ENCODE measurements around the gene HNRNPDL.

HNRNPDL gene

GRCh38 chr4:82402196-82402775 lies 28.0 kb downstream of the HNRNPDL start:
- Histone ChIP-seq H2BK120ac (ENCODE audit: insufficient read depth, low read length, poor library complexity) (no peak overlapping the region), H2AFZ (ENCODE audit: insufficient read depth, low read length, poor library complexity) (peak overlapping the region; percentile 23), H2AK5ac (ENCODE audit: low read length) (no peak overlapping the region), H3K4ac (ENCODE audit: low read depth, low read length) (no peak overlapping the region), H2BK12ac (ENCODE audit: low read length) (no peak overlapping the region), H4K12ac (ENCODE audit: low read depth, low read length) (no peak overlapping the region), H3K4me1 (ENCODE audit: control insufficient read depth in 1 of 2, insufficient read depth in 2 of 2, low read length in 2 of 2) (no peaks in the 10 kb centered on the region), H3K27me3 (ENCODE audit: insufficient read depth, low read length) (no peaks in the 10 kb centered on the region), H3K14ac (ENCODE audit: low read length) (no peak overlapping the region), H2BK5ac (ENCODE audit: low read depth, low read length, poor library complexity) (no peak overlapping the region), H4K8ac (ENCODE audit: low read depth, low read length) (no peak overlapping the region), H3K18ac (ENCODE audit: low read length) (no peak overlapping the region), H3K36me3 (ENCODE audit: control insufficient read depth in 1 of 2, insufficient read depth in 2 of 2, low read length in 2 of 2) (no peaks in the 10 kb centered on the region), H3K27ac (ENCODE audit: low read depth, low read length) (no peak overlapping the region), H3K9me3 (ENCODE audit: insufficient read depth, low read depth, low read length) (no peaks in the 10 kb centered on the region), H3K79me2 (ENCODE audit: control insufficient read depth, insufficient read depth, low read length, poor library complexity) (no peaks in the 10 kb centered on the region), H3K4me2 (ENCODE audit: low read length) (no peak overlapping the region), H3K79me1 (ENCODE audit: low read length) (no peaks in the 10 kb centered on the region), H3K9ac (ENCODE audit: low read length) (no peak overlapping the region), H3K4me3 (ENCODE audit: low read depth, low read length) (no peak overlapping the region), H3K23ac (ENCODE audit: low read length) (no peak overlapping the region), H4K91ac (ENCODE audit: low read depth, low read length) (peak overlapping the region; percentile 19)
- DNase-seq = peak in 1 of 2 donors; percentile 49
- no CpG with 5 or more reads among the region's 17 CpGs for WGBS (ENCODE audit: extremely low coverage, insufficient coverage, insufficient read length)

- H4K91ac ChIP-seq (ENCODE audit: low read depth, low read length) = no peak overlapping the region
- no peaks in the 10 kb centered on the region for H3K27me3 ChIP-seq (ENCODE audit: insufficient read depth, low read length)
- no peaks in the 10 kb centered on the region for H3K79me1 ChIP-seq (ENCODE audit: low read length)
- no peak overlapping the region for H2AFZ ChIP-seq (ENCODE audit: insufficient read depth, low read length, poor library complexity)
- no peak overlapping the region for H3K4me2 ChIP-seq (ENCODE audit: low read length)
- no peaks in the 10 kb centered on the region for H3K36me3 ChIP-seq (ENCODE audit: control insufficient read depth in 1 of 2, insufficient read depth in 2 of 2, low read length in 2 of 2)
- no peak overlapping the region for H2BK120ac ChIP-seq (ENCODE audit: insufficient read depth, low read length, poor library complexity)
- H3K23ac ChIP-seq (ENCODE audit: low read length) = no peak overlapping the region
- DNase-seq = peak; percentile 94 to 98
- no peak overlapping the region for H3K4me3 ChIP-seq (ENCODE audit: low read depth, low read length)
- no peak overlapping the region for H3K14ac ChIP-seq (ENCODE audit: low read length)
- no peak overlapping the region for H4K12ac ChIP-seq (ENCODE audit: low read depth, low read length)
- no peaks in the 10 kb centered on the region for H3K9me3 ChIP-seq (ENCODE audit: insufficient read depth, low read depth, low read length)
- H3K18ac ChIP-seq (ENCODE audit: low read length) = no peak overlapping the region
- no peak overlapping the region for H2BK12ac ChIP-seq (ENCODE audit: low read length)
- WGBS (ENCODE audit: extremely low coverage, insufficient coverage, insufficient read length) = no CpG with 5 or more reads among the region's 7 CpGs
- no peak overlapping the region for H2BK5ac ChIP-seq (ENCODE audit: low read depth, low read length, poor library complexity)
- no peak overlapping the region for H2AK5ac ChIP-seq (ENCODE audit: low read length)
- no peak overlapping the region for H4K8ac ChIP-seq (ENCODE audit: low read depth, low read length)
- no peak overlapping the region for H3K27ac ChIP-seq (ENCODE audit: low read depth, low read length)
- H3K4ac ChIP-seq (ENCODE audit: low read depth, low read length) = no peak overlapping the region
- H3K79me2 ChIP-seq (ENCODE audit: control insufficient read depth, insufficient read depth, low read length, poor library complexity) = no peaks in the 10 kb centered on the region
- no peaks in the 10 kb centered on the region for H3K4me1 ChIP-seq (ENCODE audit: control insufficient read depth in 1 of 2, insufficient read depth in 2 of 2, low read length in 2 of 2)
- H3K9ac ChIP-seq (ENCODE audit: low read length) = no peak overlapping the region
Observed at GRCh38 chr4:82401600-82401999, 28.7 kb downstream of the HNRNPDL start.

- H4K91ac ChIP-seq (ENCODE audit: low read depth, low read length) = no peak overlapping the region
- H3K9ac ChIP-seq (ENCODE audit: low read length) = no peak overlapping the region
- WGBS (ENCODE audit: extremely low coverage, insufficient coverage, insufficient read length) = no CpG with 5 or more reads among the region's 1 CpG
- no peak overlapping the region for H2AFZ ChIP-seq (ENCODE audit: insufficient read depth, low read length, poor library complexity)
- H2BK5ac ChIP-seq (ENCODE audit: low read depth, low read length, poor library complexity) = no peak overlapping the region
- no peaks in the 10 kb centered on the region for H3K9me3 ChIP-seq (ENCODE audit: insufficient read depth, low read depth, low read length)
- H3K4me2 ChIP-seq (ENCODE audit: low read length) = no peak overlapping the region
- H3K4me1 ChIP-seq (ENCODE audit: control insufficient read depth in 1 of 2, insufficient read depth in 2 of 2, low read length in 2 of 2) = no peaks in the 10 kb centered on the region
- no peak for DNase-seq
- H3K36me3 ChIP-seq (ENCODE audit: control insufficient read depth in 1 of 2, insufficient read depth in 2 of 2, low read length in 2 of 2) = no peaks in the 10 kb centered on the region
- H3K79me1 ChIP-seq (ENCODE audit: low read length) = no peaks in the 10 kb centered on the region
- no peak overlapping the region for H2BK12ac ChIP-seq (ENCODE audit: low read length)
- H3K27ac ChIP-seq (ENCODE audit: low read depth, low read length) = no peak overlapping the region
- H3K4me3 ChIP-seq (ENCODE audit: low read depth, low read length) = no peak overlapping the region
- H4K12ac ChIP-seq (ENCODE audit: low read depth, low read length) = no peak overlapping the region
- H3K27me3 ChIP-seq (ENCODE audit: insufficient read depth, low read length) = no peaks in the 10 kb centered on the region
- H4K8ac ChIP-seq (ENCODE audit: low read depth, low read length) = no peak overlapping the region
- no peak overlapping the region for H3K4ac ChIP-seq (ENCODE audit: low read depth, low read length)
- no peak overlapping the region for H2BK120ac ChIP-seq (ENCODE audit: insufficient read depth, low read length, poor library complexity)
- no peak overlapping the region for H3K14ac ChIP-seq (ENCODE audit: low read length)
- H2AK5ac ChIP-seq (ENCODE audit: low read length) = no peak overlapping the region
- H3K79me2 ChIP-seq (ENCODE audit: control insufficient read depth, insufficient read depth, low read length, poor library complexity) = no peaks in the 10 kb centered on the region
- H3K18ac ChIP-seq (ENCODE audit: low read length) = no peak overlapping the region
- no peak overlapping the region for H3K23ac ChIP-seq (ENCODE audit: low read length)
Observed at GRCh38 chr4:82398263-82398662, 32.0 kb downstream of the HNRNPDL start.

GRCh38 chr4:82397527-82397926 lies 32.7 kb downstream of the HNRNPDL start:
- H4K8ac ChIP-seq (ENCODE audit: low read depth, low read length) = no peak overlapping the region
- H4K12ac ChIP-seq (ENCODE audit: low read depth, low read length) = no peak overlapping the region
- H3K27ac ChIP-seq (ENCODE audit: low read depth, low read length) = no peak overlapping the region
- no peak overlapping the region for H3K4ac ChIP-seq (ENCODE audit: low read depth, low read length)
- H2BK5ac ChIP-seq (ENCODE audit: low read depth, low read length, poor library complexity) = no peak overlapping the region
- no peak overlapping the region for H3K18ac ChIP-seq (ENCODE audit: low read length)
- no peak overlapping the region for H3K23ac ChIP-seq (ENCODE audit: low read length)
- no peak overlapping the region for H3K9ac ChIP-seq (ENCODE audit: low read length)
- no peak overlapping the region for H3K4me2 ChIP-seq (ENCODE audit: low read length)
- H3K4me1 ChIP-seq (ENCODE audit: control insufficient read depth in 1 of 2, insufficient read depth in 2 of 2, low read length in 2 of 2) = no peaks in the 10 kb centered on the region
- H2BK12ac ChIP-seq (ENCODE audit: low read length) = no peak overlapping the region
- no peaks in the 10 kb centered on the region for H3K36me3 ChIP-seq (ENCODE audit: control insufficient read depth in 1 of 2, insufficient read depth in 2 of 2, low read length in 2 of 2)
- H2AFZ ChIP-seq (ENCODE audit: insufficient read depth, low read length, poor library complexity) = no peak overlapping the region
- H4K91ac ChIP-seq (ENCODE audit: low read depth, low read length) = no peak overlapping the region
- H3K14ac ChIP-seq (ENCODE audit: low read length) = no peak overlapping the region
- H3K79me1 ChIP-seq (ENCODE audit: low read length) = no peaks in the 10 kb centered on the region
- no peaks in the 10 kb centered on the region for H3K79me2 ChIP-seq (ENCODE audit: control insufficient read depth, insufficient read depth, low read length, poor library complexity)
- no peak overlapping the region for H2AK5ac ChIP-seq (ENCODE audit: low read length)
- no peak overlapping the region for H2BK120ac ChIP-seq (ENCODE audit: insufficient read depth, low read length, poor library complexity)
- H3K4me3 ChIP-seq (ENCODE audit: low read depth, low read length) = no peak overlapping the region
- WGBS (ENCODE audit: extremely low coverage, insufficient coverage, insufficient read length) = no CpG with 5 or more reads among the region's 3 CpGs
- DNase-seq = no peak
- no peaks in the 10 kb centered on the region for H3K9me3 ChIP-seq (ENCODE audit: insufficient read depth, low read depth, low read length)
- no peaks in the 10 kb centered on the region for H3K27me3 ChIP-seq (ENCODE audit: insufficient read depth, low read length)

Measured in trophoblast cell (in vitro differentiated cells and primary cell).